ENCODE results near the gene PSMC3IP.

Gene PSMC3IP

DNA sequence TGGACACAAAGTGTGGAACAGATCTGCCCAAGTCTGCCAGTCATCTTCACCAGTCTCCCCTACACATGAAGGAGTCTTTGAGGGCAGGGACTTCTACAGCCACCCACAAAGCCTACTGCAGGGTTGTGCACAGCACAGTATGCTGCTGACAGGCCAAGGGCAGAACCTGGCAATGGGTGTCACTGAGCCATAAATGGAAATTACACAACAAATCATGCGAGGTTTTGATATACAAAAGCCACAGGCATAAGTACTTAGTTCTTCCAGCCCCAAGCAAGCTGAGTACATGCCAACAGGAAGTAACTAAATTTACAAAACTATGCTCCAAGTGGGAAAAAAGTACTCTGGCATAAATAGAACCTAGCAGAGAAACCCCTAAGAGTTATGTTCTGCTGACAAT, 7.8 kb upstream of the PSMC3IP start:
- DNase-seq = no peak

DNA sequence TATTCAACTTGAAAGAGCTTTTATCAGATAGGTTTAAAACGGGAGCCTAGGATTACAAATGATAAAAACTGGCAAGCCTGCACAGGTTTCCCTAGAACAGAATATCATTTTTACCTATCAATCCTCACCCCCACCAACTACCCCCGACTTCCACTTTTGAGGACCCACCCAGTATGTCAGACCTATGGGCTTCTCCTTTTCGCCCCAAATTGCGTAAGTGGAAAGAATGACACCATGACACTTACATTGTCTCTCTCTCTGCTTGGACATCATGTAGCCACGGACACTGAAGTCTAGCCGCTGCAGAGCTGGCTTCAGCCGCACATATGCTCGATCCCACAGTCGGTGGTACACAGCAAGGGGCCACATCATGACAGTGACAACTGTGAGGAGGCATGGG, 7.4 kb upstream of the PSMC3IP start:
- DNase-seq = no peak

DNA sequence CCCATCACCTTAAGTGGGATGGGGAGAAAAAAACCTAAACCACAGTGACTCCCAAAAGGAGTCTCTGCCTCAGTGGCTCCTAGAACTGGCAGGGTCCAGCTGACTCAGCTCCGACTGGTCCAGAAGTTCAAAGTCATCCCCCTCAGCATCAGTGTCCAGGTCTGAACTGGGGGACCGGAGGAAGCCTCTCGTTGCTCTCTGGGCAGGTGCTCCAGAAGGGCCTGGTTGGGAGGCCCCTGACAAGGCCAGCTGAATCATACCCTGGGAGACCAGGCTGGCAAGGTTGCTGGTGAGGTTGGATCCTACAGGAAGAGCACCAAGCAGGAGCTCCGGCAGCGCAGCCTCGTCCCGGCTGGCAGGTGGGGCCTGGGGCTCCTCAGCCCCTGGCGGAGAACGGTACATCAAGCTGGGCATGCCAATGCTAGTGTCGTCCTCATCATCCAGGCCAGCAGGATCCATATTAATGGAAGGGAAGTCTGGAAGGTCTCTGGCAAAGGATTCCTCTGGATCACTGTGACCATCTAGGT, 4.3 kb upstream of the PSMC3IP start:
- no peak for DNase-seq

DNA sequence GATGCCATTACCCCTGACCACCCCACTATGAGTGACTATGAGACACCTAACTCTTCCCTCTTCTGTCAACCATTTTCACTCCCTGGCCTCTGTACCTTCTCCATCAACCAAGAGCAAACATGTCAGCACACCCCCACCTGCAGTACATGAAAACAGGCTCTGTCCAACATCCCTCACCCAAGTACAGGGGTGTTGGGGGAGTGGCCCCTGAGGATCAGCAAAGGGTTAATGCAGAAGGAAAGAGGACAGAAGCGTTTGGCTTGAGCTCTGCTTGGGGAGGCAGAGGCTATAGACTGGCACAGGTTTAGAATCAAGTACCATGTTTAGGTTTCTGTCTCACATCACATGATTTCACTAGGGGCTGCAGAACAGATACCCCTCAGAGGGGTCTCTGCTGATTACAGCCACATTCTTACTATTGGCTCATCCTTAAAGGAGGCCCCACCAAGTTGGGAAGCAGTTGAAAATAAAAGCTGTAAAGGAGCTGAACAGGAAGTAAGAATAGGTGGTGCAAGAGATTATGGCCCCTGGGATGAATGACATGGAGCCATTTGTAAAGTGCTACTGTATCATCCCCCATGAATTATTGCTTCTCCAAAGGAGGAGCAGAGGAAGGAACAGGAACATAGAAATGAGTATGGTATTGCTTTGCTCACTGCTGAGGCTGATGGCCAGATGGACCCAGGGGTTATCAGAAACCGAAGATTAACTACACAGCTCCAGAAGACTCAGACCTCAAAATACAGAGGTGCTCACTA, 2.4 kb upstream of the PSMC3IP start:
- no peak for DNase-seq

DNA sequence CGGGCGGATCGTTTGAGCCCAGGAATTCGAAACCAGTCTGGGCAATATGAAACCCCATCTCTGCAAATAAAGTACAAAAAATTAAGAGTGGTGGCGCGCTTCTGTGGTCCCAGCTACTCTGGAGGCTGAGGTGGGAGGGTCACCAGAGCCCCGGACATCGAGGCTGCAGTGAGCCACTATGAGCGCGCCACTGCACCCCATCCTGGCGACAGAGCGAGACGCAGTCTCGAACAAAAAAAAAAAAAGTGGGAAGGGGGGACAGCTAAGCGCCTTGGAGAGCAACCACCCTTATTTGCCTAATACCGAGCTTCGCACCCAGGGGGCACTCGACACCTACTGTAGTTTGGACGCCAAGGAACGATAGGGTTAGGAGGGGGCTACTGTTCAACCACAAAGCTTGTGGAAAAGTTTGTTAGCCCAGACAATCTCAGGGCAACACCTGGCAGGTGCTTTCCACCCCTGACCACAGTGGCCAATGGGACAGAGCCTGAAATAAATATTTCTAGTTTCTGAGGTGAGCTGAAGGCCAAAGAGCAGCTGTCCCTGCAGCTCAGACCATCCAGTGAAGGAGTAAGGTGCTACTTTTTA, 847 bp upstream of the PSMC3IP start:
- peak; percentile 21 to 60 (median 37) for DNase-seq

DNA sequence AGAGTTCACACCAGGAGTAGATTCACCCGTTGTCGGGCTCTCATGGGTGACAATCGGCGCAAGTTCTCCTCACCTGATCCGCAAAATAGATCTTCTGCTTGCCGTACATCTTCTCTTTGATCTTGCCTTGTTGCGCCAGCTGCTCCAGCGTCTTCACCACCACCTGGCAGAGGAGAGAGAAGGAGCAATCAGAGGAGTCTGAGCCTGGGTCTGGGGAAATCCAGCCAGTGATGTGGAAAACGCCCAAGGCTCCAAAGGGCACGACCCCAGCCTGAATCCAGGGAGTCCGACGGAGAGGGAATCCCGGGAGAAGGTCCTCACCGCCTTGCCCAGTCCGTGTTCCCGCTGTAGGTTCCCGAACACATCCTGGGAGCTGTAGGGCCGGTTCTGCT, 393 bp downstream of the PSMC3IP start:
- no peak for DNase-seq

DNA sequence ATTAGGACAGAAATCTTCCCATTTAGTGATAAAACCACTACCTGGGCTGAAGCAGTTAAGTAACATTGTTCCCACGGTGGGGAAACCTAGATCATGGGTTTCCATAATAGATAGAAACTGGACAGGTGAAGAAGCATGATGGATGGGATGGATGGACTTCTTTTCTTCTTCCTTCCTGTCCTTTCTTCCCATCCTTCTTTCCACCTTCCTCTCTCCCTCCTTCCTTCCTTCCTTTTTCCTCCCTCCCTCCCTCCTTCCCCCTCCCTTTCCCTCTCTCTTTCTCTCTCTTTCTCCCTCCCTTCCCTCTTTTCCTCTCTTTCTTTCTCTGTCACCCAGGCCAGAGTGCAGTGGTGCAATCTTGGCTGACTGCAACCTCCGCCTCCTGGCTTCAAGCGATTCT, 3.1 kb downstream of the PSMC3IP start:
- no peak for DNase-seq

DNA sequence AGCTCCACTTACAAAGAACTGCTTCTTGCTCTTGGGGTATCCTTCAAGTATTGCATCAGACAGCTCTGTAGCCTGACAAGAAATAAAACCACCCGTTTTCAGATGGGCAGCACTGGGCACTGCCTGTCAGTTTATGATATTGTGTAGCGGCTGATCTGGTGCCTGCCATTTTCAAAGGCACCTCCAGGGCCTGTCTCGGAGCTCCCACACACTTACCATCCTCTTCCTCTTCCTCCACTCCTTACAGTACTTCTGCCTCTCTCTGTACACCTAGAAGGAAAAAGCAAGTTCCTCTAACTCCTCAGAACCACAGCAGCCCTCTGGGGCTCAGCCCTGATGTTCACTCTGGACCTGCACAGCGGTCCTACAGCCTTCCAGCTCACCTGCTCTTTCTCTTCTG, 4.4 kb downstream of the PSMC3IP start:
- no peak for DNase-seq

DNA sequence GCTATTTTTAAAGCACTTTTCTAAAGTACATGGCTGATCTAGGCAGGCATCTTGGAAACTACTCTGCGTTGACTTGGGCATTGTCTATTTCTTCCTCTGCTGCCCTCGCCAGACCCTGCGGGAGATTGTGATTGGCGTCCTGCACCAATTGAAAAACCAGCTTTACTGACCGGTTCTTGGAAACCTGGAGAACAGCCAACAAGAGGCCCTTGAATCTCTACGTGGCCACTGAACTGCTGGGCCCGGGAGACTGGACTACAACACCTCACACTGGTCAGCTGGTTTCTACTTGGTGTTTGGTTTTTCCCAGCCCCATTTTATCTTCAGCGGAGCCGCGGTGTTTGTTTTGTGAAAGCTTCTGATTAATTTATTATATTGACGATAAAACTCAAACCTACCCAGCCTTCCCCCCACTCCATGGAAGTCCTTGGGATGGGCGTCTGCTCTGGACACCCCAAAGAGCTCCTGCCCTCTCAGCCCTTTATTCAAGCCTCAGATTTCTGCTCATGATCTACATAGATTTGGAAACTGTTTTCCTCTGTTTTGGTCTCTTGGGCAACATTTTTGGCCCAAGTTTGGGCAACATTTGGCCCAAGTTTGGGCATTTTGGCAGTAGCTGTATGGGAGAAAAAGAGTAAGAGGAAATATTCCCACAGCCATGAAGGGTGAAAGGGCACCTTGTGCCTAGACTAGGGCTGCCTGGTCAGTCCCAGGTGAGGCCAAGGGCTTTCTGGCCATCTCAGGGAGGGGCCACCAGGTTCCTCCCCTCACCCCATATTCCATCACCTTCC, 5.9 kb downstream of the PSMC3IP start:
- DNase-seq = no peak

DNA sequence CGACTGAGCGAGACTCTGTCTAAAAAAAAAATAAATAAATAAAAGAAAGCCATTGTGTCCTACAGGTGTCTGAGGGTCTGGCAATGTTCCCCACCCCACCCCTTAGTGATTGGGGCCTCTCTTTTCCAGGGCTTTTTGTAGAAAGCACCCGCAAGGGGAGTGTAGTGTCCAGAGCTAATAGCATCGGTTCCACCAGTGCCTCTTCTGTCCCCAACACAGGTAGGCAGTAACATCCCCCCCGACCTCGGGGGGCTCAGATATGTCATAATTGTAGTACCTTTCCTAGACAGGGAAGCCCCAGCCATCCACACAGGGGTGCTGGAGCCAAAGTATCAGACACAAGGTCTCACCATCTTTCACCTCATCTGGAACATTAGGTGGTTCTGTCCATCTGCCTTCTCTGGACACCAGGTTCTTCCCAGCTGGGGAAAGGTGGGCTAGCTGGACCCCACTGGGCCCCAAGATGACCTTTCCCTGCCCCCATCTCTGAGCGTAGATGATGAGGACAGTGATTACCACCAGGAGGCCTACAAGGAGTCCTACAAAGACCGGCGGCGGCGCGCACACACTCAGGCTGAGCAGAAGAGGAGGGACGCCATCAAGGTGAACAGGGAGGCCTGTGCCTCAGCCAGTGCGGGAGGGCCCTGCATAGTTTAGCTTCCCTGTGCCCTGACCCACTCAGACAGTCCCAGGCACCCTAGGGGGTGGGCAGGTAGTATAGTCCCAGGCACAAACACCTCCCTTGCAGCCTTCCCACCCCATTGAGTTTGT, 9.0 kb downstream of the PSMC3IP start:
- DNase-seq = no peak

DNA sequence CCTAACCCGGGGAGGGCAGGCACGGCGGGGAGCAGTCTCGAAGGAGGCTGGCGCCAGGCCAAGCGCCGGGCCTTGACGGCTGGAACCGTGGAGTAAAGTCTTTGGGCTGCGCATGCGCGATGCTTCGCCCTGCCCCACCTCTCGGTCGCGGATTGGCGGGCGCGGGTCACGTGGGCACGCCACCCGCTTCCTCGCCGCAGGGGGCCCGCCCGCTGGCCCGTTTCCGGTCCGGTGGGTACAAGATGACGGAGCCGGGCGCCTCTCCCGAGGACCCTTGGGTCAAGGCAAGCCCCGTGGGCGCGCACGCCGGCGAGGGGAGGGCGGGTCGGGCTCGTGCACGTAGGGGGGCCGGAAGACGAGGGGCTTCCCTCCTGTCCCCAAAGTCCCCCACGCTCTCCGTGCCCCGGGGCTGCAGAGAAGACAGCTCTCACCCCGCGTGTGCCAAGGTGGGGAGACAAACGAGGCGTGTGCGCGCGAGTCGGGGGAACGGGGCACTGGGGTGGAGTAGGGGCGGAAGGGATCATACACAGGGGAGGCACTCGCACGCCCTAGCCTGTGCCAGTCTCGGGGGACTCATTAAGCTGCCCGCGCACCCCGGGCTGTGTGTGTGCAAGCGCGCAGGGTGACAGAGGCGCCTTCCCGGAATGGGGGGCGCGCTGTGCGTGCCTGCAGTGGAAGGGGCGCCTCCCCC, 10.5 kb downstream of the PSMC3IP start, which contains the start of gene MLX:
Gene MLX (plus strand): TSS at position 218 of the 691 bp plus-strand sequence. CDS start 25 bp downstream, at position 243.
- peak; percentile 72 to 89 (median 80) for DNase-seq

DNA sequence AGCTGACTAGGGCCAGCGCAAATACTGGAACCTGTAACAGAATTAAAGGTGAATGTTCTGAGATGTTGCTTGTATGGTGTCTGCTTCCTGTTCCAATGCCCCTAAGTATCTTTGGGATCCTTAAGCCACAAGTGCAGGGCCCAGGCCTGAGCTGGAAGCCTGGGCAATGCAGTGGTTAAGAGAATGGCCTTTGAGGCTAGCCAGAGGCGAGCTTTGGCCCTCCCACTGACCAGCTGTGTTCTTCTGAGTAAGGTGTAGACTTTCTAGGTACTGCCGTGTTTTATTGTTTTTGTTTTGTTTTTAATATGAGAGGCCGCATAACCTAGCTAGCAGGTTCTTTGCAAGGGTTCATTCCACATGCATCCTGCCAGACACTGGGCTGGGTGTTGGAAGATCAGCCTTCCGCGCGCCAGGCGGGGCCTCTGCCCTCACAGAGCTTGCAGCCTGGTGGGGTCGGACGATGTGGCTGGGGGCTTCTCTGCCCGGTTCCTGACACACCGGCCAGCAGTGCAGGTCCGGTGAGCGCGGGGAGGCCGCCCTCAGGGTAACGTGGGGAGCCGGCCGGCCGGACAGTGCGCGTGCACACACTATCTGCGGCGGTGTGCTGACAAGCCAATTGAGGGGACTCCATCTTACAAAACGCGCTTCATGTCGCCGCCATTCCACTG, 11.2 kb downstream of the PSMC3IP start:
- no peak for DNase-seq

DNA sequence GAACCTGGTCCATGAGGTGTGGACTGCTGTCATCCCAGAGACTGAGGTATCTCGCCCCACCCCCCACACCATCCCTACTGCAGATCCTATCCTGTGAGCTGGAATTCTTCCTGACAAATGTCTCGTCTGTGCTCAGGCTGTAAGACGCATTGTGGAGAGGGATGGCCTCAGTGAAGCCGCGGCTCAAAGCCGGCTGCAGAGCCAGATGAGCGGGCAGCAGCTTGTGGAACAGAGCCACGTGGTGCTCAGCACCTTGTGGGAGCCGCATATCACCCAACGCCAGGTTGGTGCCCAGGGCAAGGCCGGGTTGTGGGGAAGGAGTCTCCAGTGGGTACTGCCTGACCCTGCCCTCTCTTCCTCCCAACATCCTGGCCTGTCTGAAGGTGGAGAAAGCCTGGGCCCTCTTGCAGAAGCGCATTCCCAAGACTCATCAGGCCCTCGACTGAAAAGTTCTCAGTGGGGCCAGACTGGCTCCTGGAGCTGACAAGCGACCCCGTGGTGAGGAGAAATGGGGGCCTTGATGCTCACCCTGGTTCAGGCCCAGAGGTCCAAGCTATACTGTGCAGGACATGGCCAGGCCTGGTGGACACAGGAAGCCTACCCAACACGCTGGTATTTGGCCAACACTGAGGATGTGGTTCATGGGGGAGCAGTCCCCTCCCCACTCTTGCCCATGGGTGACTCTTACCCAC, 11.9 kb downstream of the PSMC3IP start:
- no peak for DNase-seq

DNA sequence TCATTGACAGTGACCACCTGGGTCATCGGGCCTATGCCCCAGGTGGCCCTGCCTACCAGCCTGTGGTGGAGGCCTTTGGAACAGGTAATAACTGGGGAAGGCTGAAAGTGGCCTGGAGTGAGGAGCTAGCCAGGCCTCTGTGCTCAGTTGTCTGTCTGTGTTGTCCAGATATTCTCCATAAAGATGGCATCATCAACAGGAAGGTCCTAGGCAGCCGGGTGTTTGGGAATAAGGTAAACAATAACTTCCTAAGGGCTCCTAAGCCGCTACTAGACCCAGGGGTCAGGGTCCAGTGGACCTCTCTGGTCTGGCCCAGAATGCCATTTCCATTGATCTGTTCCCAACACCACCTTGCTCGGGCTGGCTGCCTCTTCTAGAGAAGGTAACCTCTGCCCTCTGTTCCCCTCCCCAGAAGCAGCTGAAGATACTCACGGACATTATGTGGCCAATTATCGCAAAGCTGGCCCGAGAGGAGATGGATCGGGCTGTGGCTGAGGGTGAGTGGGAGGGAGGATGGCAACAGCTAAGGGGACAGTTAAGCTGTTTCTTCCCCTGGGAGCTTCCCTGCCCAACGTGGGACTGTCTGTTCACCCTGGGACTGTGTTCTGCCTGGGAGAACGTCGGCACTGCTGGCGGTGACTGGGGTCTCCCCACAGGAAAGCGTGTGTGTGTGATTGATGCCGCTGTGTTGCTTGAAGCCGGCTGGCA, 12.6 kb downstream of the PSMC3IP start:
- DNase-seq = no peak

DNA sequence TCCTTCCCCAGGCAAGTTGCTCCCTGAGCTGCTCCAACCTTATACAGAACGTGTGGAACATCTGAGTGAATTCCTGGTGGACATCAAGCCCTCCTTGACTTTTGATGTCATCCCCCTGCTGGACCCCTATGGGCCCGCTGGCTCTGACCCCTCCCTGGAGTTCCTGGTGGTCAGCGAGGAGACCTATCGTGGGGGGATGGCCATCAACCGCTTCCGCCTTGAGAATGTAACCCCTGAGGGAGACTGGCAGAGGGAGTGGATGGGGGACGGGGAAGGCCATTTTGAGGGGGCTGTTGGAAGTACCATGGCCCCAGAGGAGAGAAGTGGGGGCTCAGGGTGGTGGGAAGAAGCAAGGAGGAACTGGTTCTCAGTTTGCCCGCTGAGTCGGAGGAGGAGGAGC, 13.6 kb downstream of the PSMC3IP start:
- DNase-seq = no peak

DNA sequence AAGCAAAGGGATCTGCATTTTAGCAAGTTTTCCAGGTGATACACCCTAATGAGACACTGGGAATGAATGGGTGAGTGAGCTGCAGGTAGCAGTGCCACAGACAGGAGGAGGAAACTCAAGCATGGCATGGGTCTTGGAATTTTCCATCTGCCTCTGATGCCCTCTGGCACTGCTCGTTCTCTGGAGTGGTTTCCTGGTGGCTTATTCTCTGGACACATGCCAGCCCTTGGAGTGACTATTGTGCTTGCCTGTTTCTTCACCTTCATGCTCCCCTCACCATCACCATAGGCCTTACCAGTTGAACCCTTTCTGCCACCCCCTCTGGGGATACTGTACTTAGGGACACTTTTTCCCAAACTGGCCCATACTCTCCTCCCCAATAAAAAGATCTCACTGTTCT, 14.0 kb downstream of the PSMC3IP start:
- DNase-seq = no peak

DNA sequence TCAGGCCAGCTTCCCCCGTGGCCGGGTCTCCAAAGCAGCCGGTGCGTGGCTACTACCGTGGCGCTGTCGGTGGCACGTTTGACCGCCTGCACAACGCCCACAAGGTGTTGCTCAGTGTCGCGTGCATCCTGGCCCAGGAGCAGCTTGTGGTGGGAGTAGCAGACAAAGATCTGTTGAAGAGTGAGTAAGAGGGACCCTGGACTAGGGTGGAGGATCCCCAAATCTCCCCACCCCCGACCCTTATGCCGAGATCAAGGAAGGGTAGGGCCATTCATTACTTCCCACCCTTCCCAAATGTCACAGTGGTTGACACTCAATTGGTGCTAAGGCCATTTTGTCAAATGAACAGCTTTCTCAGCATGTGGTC, 14.4 kb downstream of the PSMC3IP start:
- no peak for DNase-seq

DNA sequence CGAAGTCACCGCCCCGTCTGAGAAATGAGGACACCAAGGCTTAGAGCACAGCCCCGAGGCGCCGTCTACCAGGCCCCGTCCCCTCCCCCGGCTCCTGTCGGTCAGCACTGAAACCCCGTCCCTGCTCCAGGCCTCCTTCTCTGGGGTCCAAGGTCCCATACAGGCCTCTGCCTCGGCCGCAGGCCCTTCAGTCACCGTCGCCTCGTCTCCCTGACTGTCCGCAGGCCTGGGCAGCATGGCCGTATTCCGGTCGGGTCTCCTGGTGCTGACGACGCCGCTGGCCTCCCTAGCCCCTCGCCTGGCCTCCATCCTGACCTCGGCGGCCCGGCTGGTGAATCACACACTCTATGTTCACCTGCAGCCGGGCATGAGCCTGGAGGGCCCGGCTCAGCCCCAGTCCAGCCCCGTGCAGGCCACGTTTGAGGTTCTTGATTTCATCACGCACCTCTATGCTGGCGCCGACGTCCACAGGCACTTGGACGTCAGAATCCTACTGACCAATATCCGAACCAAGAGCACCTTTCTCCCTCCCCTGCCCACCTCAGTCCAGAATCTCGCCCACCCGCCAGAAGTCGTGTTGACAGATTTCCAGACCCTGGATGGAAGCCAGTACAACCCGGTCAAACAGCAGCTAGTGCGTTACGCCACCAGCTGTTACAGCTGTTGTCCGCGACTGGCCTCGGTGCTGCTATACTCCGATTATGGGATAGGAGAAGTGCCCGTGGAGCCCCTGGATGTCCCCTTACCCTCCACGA, 15.0 kb downstream of the PSMC3IP start:
- DNase-seq = no peak

DNA sequence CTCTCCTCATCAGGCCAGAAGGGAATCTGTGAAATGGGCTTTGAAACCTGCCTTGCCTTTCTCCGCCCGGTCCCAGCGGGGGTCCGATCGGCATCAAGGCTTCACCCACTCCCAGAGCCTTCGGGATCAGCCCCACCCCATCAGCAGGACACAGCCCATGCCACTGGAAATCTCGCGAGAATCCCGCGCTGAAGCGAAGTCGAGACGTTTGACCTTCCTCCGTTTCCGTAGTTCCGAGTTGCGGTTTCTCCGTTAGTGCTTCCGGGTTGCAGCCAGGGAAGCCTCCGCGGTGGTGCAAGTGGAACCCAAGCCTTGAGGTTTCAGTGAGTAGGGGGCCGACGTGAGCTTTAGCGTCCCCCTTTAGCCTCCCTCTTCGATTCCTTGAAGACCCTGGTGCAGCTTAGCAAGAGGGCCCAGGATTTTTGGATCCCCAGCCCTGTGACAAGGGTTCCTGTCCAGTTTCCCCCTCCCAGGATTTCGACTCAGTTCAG, 15.6 kb downstream of the PSMC3IP start, which contains the start of gene COASY:
Gene COASY (plus strand): TSS at position 252 of the 491 bp plus-strand sequence. CDS start 475 bp downstream, outside the sequence.
- DNase-seq = peak; percentile 61 to 81 (median 79)

All from activated naive CD4-positive, alpha-beta T cell (primary cell).